Measurements from ENCODE around the gene KRTAP5-6.

Gene KRTAP5-6, protein sequence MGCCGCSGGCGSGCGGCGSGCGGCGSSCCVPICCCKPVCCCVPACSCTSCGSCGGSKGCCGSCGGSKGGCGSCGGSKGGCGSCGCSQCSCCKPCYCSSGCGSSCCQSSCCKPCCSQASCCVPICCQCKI

DNA sequence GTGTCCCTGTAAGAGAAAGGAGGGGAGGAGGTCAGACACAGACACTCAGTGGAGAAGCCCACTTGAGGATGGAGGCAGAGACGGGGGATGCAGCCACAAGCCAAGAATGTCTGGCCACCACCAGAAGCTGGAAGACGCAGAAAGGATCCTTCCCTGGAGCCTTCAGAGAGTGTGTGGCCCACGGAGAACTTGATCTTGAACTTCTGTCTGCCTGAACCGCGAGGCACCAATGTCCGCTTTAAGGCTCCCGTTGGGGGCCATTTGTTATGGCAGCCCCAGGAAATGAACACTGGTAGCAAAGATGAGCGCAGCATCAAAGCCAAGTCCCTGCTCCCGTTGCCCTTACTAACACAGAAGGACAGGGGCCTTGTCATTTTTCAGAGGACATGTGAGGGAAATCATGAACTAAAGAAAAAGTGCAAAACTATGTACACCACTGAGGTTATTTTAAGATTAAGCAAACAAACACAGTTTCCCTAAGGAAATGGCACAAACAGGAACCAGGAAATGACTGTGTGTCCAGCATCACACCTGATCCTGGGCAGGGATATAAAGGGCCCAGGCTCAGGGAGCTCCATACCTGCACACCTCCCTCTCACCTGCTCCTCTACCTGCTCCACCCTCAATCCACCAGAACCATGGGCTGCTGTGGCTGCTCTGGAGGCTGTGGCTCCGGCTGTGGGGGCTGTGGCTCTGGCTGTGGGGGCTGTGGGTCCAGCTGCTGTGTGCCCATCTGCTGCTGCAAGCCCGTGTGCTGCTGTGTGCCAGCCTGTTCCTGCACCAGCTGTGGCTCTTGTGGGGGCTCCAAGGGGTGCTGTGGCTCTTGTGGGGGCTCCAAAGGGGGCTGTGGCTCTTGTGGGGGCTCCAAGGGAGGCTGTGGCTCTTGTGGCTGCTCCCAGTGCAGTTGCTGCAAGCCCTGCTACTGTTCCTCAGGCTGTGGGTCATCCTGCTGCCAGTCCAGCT lies at the start of gene KRTAP5-6:
Gene KRTAP5-6, plus strand, starts transcription at position 588 of the 963 bp plus-strand sequence. Its CDS starts 51 bp downstream, at position 639.
- no peak for DNase-seq (ENCODE audit: low spot score)

DNA sequence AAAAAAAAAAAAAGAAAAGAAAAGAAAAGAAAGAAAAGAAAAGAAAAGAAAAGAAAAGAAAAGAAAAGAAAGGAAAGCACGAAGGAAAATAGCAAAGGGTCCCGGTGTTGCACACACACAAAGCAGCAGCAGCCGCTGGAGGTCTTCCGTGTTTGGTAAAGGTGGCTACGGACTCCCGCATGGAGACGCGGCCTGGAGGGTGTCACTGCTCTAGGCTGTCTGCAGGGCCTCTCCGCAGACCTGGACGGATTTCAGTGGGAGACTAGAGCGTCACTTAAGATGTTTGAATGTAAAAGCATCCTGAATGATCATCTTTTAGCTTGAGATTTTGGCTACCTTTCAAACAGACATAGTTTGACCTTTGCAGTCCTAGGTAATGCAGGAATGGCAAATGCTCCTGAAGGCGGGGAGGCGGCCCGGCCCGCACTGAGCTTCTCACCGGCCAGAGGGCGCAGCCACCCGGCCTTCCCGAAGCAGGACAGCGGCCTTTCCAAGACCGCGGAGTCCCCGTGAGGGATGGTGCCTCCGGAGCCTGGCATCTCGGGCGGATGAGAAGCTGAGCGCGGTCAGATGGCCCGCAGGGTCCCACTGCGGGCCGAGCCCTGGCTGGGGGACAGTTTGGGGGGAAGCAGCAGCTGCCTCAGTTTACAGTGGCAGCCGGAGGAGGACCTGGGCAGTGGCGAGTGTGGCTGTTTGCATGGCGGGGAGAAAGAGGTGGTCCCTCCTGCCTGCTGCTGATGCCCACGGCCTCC lies 48.9 kb upstream of the KRTAP5-6 start:
- no peak for DNase-seq (ENCODE audit: low spot score)

DNA sequence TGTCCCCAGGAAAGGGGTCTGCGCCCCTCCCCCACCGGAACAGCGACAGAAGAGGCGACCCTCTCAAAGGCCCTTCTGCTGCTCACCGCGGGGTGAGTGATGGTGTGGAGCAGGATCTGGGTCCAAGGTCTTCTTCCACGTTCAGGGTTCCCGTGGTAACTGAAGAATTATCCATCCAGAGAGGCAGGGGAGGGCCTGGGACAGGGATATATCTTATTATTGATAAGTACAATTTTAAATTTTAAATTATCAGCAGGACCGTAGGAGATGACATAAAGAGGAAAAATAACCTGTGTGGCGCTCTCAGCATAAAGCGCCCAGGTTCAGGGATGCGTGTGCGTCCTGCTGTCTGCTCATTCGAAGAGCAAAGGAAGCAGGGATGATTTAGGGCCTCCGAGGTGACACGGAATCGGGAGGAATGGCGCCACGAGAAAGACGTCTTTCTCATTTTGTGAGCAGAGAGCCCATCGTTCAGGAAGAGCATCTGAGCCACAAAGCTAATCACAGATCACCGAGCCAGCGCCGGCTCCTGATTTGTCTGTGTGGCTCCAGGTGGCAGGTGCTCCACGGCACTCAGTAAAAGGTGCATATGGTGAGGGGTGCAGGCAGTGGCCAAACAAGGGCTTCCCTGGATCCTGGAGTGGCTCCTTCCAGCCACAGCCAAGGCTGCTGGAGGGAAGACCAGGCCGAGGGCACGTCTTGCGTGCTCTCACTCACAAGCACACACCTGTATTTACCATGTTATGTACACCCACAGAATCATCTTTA lies 48.2 kb upstream of the KRTAP5-6 start:
- DNase-seq (ENCODE audit: low spot score): no peak

DNA sequence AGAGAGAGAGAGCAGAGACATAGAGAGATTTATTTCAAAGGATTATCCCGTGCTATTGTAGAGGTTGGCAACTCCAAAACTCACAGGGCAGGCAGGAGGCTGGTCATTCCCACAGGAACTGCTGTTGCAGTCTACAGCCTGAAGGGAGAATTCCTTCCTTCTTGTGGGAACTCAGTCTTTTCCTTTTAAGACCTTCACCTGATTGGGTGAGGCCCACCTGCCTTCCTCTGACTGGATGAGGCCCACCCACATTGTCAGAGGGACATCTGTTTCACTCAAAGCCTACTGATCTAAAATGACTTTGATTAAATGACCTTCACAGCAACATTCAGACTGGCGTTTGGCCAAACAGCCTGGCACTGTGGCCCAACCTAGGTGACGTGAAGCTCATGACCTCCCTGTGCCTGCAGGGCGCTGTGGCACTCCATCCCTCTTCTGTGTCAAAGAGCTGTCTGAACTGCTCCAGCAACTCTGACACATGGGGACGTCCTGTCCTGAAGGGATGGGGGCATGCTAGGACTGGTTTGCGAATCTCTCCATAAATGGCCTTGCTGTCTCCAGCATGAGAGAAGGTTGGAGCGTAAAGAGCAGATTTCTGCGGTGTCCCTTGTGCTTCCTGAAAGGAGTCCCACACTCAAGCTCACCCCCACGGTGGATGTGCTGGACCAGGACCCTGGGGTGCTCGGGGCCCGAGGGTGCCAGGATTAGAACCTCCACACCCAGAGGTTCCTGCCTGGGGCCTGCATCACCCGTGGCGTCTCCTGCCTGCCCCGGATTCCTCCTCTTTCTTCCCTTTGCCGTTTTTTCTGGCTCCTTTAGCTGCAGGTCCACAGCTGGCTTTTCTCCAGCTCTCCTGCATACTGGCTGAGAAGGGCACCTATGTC lies 46.7 kb upstream of the KRTAP5-6 start:
- DNase-seq (ENCODE audit: low spot score): no peak

DNA sequence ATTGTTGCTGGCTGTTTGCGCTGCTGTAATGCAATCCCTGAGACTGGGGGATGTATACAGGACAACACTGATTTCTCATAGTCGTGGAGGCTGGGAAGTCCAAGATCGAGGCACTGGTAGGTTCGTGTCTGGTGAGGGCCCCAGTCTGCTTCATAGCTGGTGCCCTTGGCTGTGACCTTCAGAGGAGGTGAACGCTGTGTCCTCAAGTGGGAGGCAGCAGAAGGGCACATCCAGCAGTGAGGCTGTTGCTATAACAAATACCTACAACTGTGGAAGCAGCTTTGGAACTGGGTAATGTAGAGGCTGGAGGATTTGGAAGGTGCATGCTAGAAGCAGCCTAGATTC lies 46.1 kb upstream of the KRTAP5-6 start:
- DNase-seq (ENCODE audit: low spot score): no peak

DNA sequence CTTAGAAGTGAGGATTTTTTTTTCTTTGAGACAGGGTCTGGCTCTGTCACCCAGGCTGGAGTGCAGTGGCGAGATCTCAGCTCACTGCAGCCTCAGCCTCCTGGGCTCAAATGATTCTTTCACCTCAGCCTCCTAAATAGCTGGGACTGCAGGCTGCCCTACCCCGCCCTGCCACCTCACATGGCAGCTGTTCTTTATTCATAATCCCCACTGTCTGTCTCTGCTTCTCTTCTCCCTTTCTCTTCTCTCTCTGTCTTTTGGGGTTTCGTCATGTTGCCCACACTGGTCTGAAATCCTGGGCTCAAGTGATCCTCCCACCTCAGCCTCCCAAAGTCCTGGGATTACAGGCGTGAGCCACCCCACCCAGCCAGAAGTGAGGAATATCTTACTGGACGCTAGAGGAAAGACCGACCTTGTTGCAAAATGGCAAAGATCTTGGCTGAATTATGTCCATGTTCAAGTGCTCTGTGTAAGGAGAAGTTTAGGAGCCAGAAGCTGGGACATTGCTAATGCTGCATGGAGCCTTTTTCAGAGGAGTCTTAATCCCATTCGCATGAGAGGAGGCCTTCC lies 45.5 kb upstream of the KRTAP5-6 start:
- no peak for DNase-seq (ENCODE audit: low spot score)

DNA sequence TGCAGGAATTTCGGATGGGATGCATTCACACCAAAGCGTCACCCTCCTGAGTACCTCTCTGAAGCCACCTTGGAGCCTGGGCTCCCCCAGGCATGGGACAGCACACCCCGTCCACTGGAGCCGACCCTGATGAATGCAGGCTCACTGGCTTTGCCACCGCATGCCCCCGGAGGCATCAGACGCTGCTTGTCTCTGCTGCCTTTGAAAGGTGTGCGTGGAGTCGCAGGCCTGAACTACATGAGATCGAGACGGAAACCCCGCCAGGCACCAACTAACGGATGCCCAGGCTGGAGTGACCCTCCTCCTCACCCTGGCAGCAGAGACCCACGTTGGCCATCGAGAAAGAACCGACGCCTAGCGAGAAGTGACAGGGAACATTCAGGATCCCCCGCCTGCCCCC lies 45.0 kb upstream of the KRTAP5-6 start:
- no peak for DNase-seq (ENCODE audit: low spot score)

DNA sequence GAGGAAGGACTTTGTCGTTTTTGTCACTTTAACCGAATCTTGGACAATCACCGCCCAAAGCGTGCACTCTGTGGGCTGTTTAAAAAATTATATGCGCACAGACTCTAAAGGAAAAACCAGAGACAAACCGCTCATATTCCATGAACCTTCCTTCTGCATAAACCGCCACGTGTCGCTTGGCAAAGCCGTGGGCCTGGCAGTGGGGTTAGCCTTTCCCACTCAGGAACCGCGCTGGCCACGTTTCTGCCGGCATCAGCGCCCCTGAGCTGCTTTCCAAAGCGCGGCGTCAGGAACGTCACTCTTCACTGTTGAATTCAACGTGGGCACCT lies 44.6 kb upstream of the KRTAP5-6 start:
- no peak for DNase-seq (ENCODE audit: low spot score)

DNA sequence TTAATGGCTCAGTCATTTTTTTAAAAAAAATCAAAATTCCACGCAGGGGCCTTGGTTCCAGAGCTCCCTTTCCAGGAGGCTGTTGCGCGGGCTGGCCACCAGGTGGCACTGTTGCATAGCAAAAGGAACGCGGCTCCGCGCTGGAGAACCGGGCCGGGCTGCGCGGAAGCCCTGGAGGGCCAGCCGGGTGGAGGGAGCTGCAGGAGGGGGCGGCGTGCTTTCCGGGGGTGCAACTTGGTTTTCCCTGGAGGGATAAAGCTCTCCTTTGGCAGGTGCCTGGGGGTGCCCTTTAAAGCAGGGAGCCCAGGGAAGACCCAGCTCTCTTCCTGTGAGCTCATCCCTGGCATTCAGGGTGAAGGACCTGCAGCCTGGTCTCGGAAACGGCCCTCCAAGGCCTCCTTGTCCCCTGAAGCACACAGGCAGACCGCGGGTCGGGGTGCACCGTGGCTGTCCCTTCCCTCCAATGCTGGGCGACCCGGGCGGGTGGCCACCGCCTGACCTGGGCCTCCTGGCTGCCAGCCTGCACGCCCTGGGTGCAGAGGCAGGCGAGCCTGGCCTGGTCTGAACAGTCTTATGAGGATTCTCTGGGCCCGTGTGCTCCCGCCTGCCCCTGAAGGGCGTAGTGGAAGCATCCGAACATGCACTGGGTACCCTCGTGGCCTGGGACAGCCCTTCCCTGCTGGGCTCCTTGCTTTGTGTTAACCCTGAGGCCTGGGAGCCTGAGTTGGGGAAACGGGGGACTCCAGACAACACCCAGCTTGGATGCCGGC lies 44.0 kb upstream of the KRTAP5-6 start:
- peak; percentile 83 for DNase-seq (ENCODE audit: low spot score)

DNA sequence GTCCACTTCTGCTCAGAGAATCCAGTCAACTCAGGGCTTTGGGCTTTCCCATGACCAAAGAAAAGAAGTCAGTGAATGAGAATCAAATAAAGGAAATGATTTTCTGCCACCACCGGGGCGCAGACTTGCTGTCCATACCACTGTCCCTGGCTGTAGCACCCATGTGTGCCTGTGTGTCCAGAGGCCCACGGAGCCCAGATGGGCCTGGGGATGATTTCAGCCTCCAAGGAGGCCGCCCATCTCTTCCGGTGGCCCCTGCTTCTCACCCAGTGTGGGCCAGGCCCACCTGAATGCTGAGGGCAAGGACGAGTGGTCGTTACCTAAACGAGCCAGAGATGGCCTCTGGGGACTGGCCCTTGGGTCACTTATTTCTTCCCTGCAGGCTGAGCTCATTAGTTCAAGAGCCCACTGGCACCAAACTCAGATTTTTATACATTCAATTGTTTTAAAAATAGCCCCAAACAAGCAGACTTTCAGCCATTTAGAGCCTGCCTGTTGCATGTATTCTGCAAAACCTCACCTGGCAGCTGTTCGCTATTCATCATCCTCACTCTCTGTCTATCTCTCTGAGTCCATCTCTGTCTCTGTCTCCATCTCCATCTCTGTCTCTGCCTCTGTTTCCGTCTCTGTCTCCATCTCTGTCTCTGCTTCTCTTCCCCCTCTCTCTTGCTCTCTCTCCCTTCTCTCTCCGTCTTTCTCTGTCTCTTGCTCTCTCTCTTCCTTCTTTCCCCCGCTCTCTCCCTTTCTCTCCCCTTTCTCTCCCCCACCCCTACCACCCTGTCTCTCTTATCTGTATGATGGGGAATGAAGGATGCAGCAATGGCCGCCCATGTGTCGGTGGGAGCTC lies 43.2 kb upstream of the KRTAP5-6 start:
- DNase-seq (ENCODE audit: low spot score): no peak

DNA sequence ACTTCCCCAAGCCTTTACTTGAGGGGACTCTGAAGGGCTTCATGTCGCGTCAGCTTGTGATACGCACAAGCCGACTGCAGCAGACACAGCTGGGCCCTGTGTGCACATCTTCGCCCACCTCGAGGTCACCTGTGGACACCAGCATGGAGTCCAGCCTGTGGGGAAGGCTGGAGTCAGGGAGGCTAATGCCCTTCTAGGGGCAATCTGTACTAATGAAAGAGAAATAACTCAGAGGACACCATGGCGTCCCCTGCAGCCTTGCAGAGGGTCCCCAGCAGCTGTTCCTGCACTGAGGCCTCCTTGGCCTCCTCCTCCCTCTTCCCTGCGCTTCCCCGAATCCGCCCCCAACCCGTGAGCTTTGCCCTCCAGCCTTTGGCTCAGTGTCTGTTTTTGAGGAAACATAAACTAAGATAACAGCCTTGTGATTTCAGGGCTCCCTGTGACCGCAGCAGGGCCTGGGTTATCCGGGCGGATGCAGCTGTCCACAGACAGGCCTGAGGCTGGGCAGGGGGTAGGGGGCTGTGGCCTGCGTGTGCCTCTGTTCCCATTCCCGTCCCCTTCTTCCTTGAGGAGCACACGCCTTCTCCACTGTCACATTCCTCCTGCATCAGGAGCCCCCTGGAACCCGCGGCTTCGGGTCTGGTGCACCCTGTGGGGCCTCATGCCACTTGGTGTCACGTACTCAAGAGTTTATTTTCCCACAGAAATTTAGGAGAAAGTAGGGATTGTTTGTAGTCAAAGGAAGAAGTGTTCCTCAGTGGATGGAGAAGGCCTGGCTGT lies 42.4 kb upstream of the KRTAP5-6 start:
- DNase-seq (ENCODE audit: low spot score): no peak

DNA sequence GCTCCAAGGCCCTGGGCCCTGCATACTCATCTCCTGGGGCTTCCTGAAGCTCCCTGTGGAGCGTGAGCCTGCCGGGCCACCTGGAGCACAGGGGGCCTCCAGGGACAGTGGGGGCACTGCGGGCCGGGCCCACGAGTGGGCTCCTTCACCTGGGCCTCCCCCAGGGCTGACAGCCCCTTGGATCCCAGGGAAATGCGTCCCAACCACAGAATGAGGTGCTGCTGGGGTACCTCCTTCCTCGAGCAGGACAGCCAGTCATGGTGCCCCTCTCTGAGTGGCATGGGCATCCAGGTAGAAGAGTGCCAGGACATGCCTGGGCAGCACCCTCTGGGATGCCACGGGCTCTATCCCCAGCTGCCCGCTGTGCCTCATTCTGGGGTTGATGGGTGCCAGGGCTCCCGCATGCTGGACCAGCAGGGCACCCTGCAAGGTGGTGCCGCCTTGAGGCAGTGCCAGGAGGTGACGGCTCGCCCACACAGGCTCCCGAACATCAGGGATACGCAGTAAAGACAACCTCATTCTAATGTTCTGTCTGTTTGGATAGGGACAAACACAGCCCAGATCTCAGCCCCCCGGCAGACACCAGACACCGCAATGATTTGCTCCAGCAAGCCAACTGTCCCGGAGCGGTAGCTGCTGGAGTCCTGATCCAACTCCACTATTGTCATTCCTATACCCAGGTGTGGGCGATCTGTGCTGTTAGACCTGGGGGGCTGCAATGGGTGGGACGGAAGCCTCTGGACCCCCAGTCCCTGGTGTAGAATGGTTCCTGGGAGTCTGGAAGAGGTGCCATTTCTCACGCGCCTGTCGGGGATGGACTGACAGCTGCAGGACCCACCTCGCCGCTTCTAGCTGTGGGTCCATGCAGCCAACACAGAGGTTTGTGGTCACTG lies 41.6 kb upstream of the KRTAP5-6 start:
- no peak for DNase-seq (ENCODE audit: low spot score)

DNA sequence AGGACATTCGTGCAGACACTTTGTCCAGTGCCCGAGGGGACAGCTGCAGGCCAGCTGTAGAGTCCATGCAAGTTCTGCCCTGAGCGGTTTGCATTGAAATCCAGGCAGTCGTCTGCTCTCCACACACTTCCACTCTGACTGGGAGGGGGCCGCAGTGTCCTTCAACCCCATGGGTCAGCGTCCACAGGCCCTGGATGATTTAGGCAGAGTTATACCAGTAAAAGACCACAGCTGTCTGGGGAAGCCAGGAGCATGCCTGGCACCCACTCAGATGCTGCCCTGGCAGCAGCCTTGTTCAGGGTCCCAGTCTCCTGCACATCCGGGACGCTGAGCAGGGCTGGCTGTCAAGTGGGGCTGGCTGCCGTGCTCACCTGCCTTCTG lies 40.9 kb upstream of the KRTAP5-6 start:
- no peak for DNase-seq (ENCODE audit: low spot score)

DNA sequence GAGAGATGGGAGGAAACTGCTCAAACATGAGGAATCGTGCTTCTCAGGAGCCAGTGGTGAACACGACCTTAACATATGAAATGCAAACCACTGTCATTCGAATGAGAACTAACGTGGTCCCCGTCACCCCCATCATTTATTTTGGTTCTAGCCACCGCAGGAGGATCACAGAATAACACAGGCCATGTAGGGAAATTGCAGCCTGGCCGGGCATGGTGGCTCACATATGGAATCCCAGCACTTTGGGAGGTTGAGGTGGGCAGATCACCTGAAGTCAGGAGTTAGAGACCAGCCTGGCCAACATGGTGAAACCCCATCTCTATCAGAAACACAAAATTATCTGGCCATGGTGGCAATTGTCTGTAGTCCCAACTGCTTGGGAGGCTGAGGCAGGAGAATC lies 40.3 kb upstream of the KRTAP5-6 start:
- DNase-seq (ENCODE audit: low spot score): no peak

DNA sequence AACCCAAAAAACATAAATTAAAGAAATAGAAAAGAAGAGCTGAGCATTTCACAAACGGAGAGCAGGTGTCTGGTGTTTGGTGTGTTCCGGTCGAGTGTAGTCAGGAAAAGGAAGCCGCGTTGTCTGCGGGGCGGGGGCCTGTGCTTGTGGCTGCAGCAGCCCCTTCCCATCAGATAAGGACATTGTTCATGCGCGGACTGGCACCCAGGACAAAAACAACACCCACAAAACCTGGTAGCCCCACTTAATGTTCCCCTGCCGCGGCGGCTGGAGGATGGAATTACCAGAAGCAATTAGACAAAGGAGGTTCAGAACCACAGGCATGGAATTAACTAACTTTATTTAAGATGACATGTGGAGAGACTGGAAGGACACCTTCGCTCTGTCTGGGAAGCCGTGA lies 37.5 kb upstream of the KRTAP5-6 start:
- DNase-seq (ENCODE audit: low spot score): no peak

DNA sequence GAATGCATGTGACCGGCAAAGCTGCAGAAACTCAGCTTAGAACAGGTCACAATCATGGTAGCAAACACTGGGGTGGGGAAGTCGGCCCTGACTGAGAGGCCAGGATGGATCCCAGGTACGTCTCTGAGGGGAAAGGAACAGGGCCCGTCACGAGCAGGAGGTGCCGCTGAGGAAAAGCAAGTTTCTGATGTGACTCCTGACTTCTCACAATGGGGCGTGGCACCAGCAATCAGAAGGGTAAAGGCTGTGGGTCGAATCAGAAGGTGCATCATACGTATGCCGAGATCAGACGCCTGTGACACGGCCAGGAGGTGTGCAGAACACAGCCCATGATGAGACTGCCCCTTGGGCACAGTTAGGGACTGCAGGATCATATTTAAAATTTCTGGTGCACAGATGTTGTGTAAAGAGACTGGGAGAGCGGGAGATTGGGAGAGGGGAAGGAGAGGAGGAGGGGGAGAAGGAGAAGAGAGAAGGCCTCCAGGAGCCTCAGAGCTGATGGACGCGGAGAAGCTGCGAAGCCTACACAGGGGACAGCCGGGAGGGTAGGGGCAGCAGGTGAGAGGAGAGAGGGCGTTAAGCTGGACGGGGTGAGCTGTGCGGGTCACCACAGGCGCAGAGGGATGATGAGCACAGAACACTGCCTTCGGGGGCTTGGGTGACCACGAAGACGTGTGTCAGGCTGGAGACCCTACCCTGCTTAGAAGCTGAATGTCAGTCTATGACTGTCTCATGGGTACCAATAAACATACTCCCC lies 36.7 kb upstream of the KRTAP5-6 start:
- no peak for DNase-seq (ENCODE audit: low spot score)

Data from Ammon's horn (tissue), 1 donor.